Amygdala (tissue), 56 donors: Measurements from ENCODE around the gene FBP2.

ENCODE experiments used
- DNase-seq, 56 donors: peaks; one replicate each; lab custom pipeline; 2025; lab: John Stamatoyannopoulos, UW

FBP2 gene

DNA sequence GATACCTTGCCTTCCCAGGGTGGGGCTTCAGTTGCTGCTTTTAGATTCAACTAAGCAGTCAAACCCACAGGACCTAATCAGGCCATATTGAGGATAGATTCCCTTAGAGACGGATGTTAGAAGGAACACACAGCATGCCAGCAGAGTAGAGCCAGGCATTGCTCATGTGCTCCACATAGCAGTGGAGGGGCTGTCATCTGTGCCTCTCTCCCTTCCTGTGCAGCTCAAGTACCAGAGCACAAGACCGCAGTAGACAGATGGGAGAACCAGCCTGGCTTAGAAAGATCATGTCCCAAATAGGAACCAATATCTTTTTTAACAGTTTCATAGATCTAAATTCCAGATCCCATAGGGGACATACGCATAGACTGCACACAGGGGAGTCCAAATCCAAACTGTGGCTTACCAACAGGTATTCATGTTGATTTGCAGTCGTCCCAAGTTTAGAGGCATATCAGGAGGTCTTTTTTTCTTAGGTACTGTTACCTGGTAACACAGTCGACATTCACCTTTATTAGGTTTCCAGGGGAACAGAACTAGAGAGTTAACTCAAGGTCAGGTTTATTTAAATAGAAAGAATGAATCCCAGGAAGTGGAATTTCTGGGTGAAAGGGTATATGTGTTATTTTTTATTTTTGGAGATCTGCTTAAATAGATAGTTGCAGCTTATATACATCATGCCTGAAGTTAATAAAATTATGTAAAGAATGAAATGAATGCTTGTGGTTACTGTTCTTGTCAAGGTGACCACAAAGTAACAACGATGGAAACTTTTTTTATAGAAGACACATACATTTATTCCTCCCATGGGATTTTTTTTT is 82.3 kb downstream of the FBP2 start:
- DNase-seq = no peak
